ENCODE data around the gene PIGU. TPM values are rescaled to one million over a fixed set of nuclear protein-coding genes. Genes with fewer than 3 reads are reported as not detected.
A peak's percentile ranks its signal among the peaks of the same experiment; 100 is the strongest.

Gene PIGU
- total and polyA plus RNA-seq, 2 of the 13 experiments (the other 11 are each of a cell fraction or from before 2014, with no cell fraction given) = 45.5 to 231 TPM

- ATAC-seq (no peak), DNase-seq (ENCODE audit: low spot score) (no peak), FAIRE-seq (no peak)
- CTCF ChIA-PET (ENCODE audit: low intra/inter-chr PET ratio, low total read pairs) = no interaction called here
- Histone ChIP-seq H3K4me2 (ENCODE audit: low read depth, low read length) (no peak overlapping the region), H4K20me1 (ENCODE audit: insufficient read depth, low read length) (no peaks in the 10 kb centered on the region), H3K9ac (ENCODE audit: insufficient read depth, low read depth, low read length) (no peak overlapping the region), H3K9me3 (ENCODE audit: low read length) (no peaks in the 10 kb centered on the region), H3K4me1 (ENCODE audit: insufficient read depth, low read length) (peaks cover 7% of the 10 kb centered on the region; the same call in 1 of the 2 replicates), H3K79me2 (ENCODE audit: insufficient read depth, low read length) (no peaks in the 10 kb centered on the region), H3K27ac (ENCODE audit: extremely low read length, insufficient read depth, low read length) (no peak overlapping the region), H3K4me3 (replicated peaks in 1 of 3; ENCODE audit: insufficient read depth in 1 of 3, low read depth in 2 of 3, low read length in 3 of 3) (no peak overlapping the region), H3K36me3 (replicated peaks in 1 of 2; ENCODE audit: control insufficient read depth in 1 of 2, insufficient read depth in 2 of 2, low read length in 2 of 2) (peaks cover 38 to 68% of the 10 kb centered on the region in 2 experiments), H3K27me3 (ENCODE audit: control insufficient read depth in 1 of 2, insufficient read depth in 2 of 2, low read length in 2 of 2) (no peaks in the 10 kb centered on the region), H2AFZ (ENCODE audit: low read length) (no peak overlapping the region)
- intact Hi-C loops (cut with micrococcal nuclease; ENCODE audit: unreplicated experiment) = no loop called here
- no TSS peak for BruUV-seq (replicated peaks)
- WGBS (ENCODE audit: low lambda C conversion rate) = 90% methylated on average over 3 of the region's 3 CpGs
- POLR2A ChIA-PET = interaction anchor here (1.3 kb wide), 1 partner anchor 106 kb away, joined by 3 read pairs; the partner anchor contains the start of gene PIGU
- in situ Hi-C loops (cut with HindIII; ENCODE audit: extremely low pct_ligation_motif_present, low pct_unique_long_range_greater_than_20kb) = loop anchor here (10.0 kb wide), 1 partner anchor 204 kb away; no protein-coding TSS in a partner anchor
- peak; percentile 54; the same call in 1 of the 2 replicates for TF ChIP-seq ZNF652 (CRISPR knock-in tag; IDR thresholded peaks at IDR 0.05; ENCODE audit: borderline replicate concordance, low read depth)
- TF ChIP-seq GABPB1 (CRISPR knock-in tag; IDR thresholded peaks at IDR 0.05) = no peak
- no peak for TF ChIP-seq ZNF350 (CRISPR knock-in tag; IDR thresholded peaks at IDR 0.05; ENCODE audit: borderline replicate concordance, low read depth)
Measured at GRCh38 chr20:34570859-34571306, 106.0 kb downstream of the PIGU start.

DNA sequence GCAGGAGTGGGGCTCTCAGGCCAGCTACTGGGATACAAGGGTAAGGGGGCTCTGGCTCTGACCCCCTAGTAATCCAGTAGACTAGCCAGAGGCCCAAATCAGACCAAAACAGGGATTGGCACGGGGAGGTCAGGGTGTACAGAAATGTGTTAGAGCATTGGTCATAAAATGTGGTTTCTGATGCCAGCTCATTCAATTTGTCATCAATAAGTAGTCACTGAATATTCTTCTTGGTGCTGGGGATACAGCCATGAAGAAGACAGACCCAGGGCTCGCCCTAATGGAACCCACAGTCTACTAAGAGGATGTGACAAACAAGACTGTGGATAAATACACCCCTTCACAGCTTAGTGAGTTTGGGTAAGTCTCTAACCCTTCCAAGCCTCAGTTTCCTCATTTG is 107.3 kb downstream of the PIGU start:
- no peak for ATAC-seq
- no peak for DNase-seq (ENCODE audit: low spot score)
- ChIA-PET CTCF (ENCODE audit: low intra/inter-chr PET ratio, low total read pairs) (no interaction called here), POLR2A (no interaction called here)
- Histone ChIP-seq H3K9me3 (ENCODE audit: low read length) (no peaks in the 10 kb centered on the region), H3K27ac (ENCODE audit: extremely low read length, insufficient read depth, low read length) (no peak overlapping the region), H3K9ac (ENCODE audit: insufficient read depth, low read depth, low read length) (no peak overlapping the region), H2AFZ (ENCODE audit: low read length) (no peak overlapping the region), H3K27me3 (ENCODE audit: control insufficient read depth in 1 of 2, insufficient read depth in 2 of 2, low read length in 2 of 2) (no peaks in the 10 kb centered on the region), H4K20me1 (ENCODE audit: insufficient read depth, low read length) (no peaks in the 10 kb centered on the region), H3K79me2 (ENCODE audit: insufficient read depth, low read length) (no peaks in the 10 kb centered on the region), H3K4me3 (replicated peaks in 1 of 3; ENCODE audit: insufficient read depth in 1 of 3, low read depth in 2 of 3, low read length in 3 of 3) (no peak overlapping the region), H3K36me3 (replicated peaks in 1 of 2; ENCODE audit: control insufficient read depth in 1 of 2, insufficient read depth in 2 of 2, low read length in 2 of 2) (peaks cover 33 to 59% of the 10 kb centered on the region in 2 experiments), H3K4me2 (ENCODE audit: low read depth, low read length) (no peak overlapping the region), H3K4me1 (ENCODE audit: insufficient read depth, low read length) (peaks cover 7% of the 10 kb centered on the region; the same call in 1 of the 2 replicates)
- no TSS peak for BruUV-seq (replicated peaks)
- intact Hi-C loops (cut with micrococcal nuclease; ENCODE audit: unreplicated experiment) (no loop called here), in situ Hi-C loops (cut with HindIII; ENCODE audit: extremely low pct_ligation_motif_present, low pct_unique_long_range_greater_than_20kb) (no loop called here)
- WGBS (ENCODE audit: low lambda C conversion rate) = 97% methylated on average over 2 of the region's 2 CpGs
- TF ChIP-seq ZNF530 (CRISPR knock-in tag; IDR thresholded peaks at IDR 0.05; ENCODE audit: low read depth) (no peak), ZNF282 (IDR thresholded peaks at IDR 0.05; ENCODE audit: partially characterized antibody) (no peak), SIX1 (CRISPR knock-in tag; IDR thresholded peaks at IDR 0.05; ENCODE audit: borderline replicate concordance) (no peak), PHB2 (IDR thresholded peaks at IDR 0.05; ENCODE audit: partially characterized antibody) (no peak), EEA1 (CRISPR knock-in tag; IDR thresholded peaks at IDR 0.05; ENCODE audit: borderline replicate concordance) (no peak), TBL1XR1 (IDR thresholded peaks at IDR 0.05; ENCODE audit: borderline replicate concordance, low read length, partially characterized antibody) (no peak), FOXP1 (IDR thresholded peaks at IDR 0.05) (no peak), FOXP1 (CRISPR knock-in tag; IDR thresholded peaks at IDR 0.05) (no peak), ZNF225 (CRISPR knock-in tag; IDR thresholded peaks at IDR 0.05) (no peak), RFX5 (IDR thresholded peaks at IDR 0.05; ENCODE audit: low read depth, low read length) (no peak), ARNT (IDR thresholded peaks at IDR 0.05) (no peak), ZBTB39 (CRISPR knock-in tag; IDR thresholded peaks at IDR 0.05) (no peak)
- TF ChIP-seq, protein P1, sequence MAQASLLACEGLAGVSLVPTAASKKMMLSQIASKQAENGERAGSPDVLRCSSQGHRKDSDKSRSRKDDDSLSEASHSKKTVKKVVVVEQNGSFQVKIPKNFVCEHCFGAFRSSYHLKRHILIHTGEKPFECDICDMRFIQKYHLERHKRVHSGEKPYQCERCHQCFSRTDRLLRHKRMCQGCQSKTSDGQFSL (CRISPR knock-in tag; IDR thresholded peaks at IDR 0.05) = no peak
- FAIRE-seq = no peak
